Stimulated activated CD8-positive, alpha-beta memory T cell treated with anti-CD3 and anti-CD28 coated beads, Interleukin-4, amount 100 ng/mL, for 4 hours (primary cell): ENCODE data around the gene RPL18.
"Not testable (repeated sequence)": the region's sequence is repeated elsewhere in the genome, so short reads cannot be mapped to it uniquely, and the experiment has no call there.

Source experiments
- DNase-seq, 2 donors: peaks; one replicate each; pipeline ENCODE4 v3.0.0-alpha.2; 2020; ENCODE audit warnings: low read depth in 2 of 2, low spot score in 1 of 2

The RPL18 gene

GRCh38 chr19:48618916-48619691 is at the start of gene RPL18, which contains the start of gene SPHK2:
Gene RPL18 (minus strand): TSS chr19:48619178. CDS start chr19:48619143, 35 bp downstream.
Gene SPHK2 (plus strand): TSS chr19:48619506. CDS start chr19:48620515, 1,009 bp downstream.
- peak; percentile 88 to 95 for DNase-seq

GRCh38 chr19:48668761-48669160 is 49.8 kb upstream of the RPL18 start:
- no peak for DNase-seq

GRCh38 chr19:48668332-48668731 is 49.4 kb upstream of the RPL18 start:
- no peak for DNase-seq

GRCh38 chr19:48665786-48666185 is 46.8 kb upstream of the RPL18 start:
- no peak for DNase-seq

GRCh38 chr19:48664476-48664875 is 45.5 kb upstream of the RPL18 start:
- DNase-seq = no peak

GRCh38 chr19:48663667-48664066 is 44.7 kb upstream of the RPL18 start:
- no peak for DNase-seq

- no peak for DNase-seq
Observed at GRCh38 chr19:48661711-48662090, 42.7 kb upstream of the RPL18 start.

GRCh38 chr19:48660852-48661710 is 42.1 kb upstream of the RPL18 start:
- DNase-seq = peak; percentile 56 to 59

- DNase-seq = no peak
Observed at GRCh38 chr19:48659768-48660167, 40.8 kb upstream of the RPL18 start.

GRCh38 chr19:48658483-48658882 is 39.5 kb upstream of the RPL18 start:
- DNase-seq = no peak

- not testable (repeated sequence) for DNase-seq
Observed at GRCh38 chr19:48657828-48658227, 38.9 kb upstream of the RPL18 start.

- DNase-seq = no peak
Observed at GRCh38 chr19:48656840-48657474, 38.0 kb upstream of the RPL18 start.

GRCh38 chr19:48654299-48655059 is 35.5 kb upstream of the RPL18 start:
- no peak for DNase-seq

- no peak for DNase-seq
Observed at GRCh38 chr19:48651683-48652048, 32.7 kb upstream of the RPL18 start.

GRCh38 chr19:48650974-48651682 is 32.1 kb upstream of the RPL18 start:
- DNase-seq = no peak

- no peak for DNase-seq
Observed at GRCh38 chr19:48648134-48648533, 29.2 kb upstream of the RPL18 start.

GRCh38 chr19:48646722-48647216 is 27.8 kb upstream of the RPL18 start:
- no peak for DNase-seq

GRCh38 chr19:48646001-48646721 is 27.2 kb upstream of the RPL18 start, which contains the start of gene CA11:
Gene CA11 (minus strand): TSS chr19:48646187. CDS start chr19:48645632, 555 bp downstream.
- peak; percentile 77 to 82 for DNase-seq

- DNase-seq = no peak
Observed at GRCh38 chr19:48645620-48646000, 26.6 kb upstream of the RPL18 start.
